ENCODE data around the gene KANK4. TPM values are rescaled to one million over a fixed set of nuclear protein-coding genes. Genes with fewer than 3 reads are reported as not detected.

The KANK4 gene
- total RNA-seq, 1 experiment from 2014 or later, result 21.5 TPM

DNA sequence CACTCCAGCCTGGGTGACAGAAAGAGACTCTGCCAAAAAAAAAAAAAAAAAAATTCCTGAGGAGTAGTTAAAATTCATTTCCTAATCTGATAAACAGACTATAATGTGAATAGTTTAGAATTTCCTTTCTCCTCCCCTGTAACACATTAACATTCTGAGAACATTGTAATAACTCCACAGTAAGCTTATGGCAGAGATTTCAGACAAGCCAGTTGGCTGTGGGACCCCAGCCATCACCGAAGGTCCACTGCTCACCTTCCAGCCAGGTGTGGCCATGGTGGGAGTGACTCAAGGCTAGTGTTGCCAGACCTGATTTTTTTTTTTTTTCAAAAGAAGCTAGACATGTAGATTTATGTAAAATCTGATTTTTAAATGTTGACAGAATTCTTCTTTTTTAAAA lies 11.8 kb downstream of the KANK4 start:
- ChIA-PET POLR2A (interaction anchor here (0.5 kb wide), 1 partner anchor 77 kb away, joined by 3 read pairs; no protein-coding TSS in a partner anchor), CTCF (interaction anchor here (0.6 kb wide), 1 partner anchor 79 kb away, joined by 4 read pairs; no protein-coding TSS in a partner anchor)
- Mint-ChIP-seq H3K4me1 (ENCODE audit: low read depth, unreplicated experiment) (peaks cover 24% of the 10 kb centered on the region), H3K9me3 (ENCODE audit: unreplicated experiment) (no peaks in the 10 kb centered on the region), H3K4me3 (ENCODE audit: unreplicated experiment) (no peak overlapping the region), H3K27me3 (ENCODE audit: insufficient read depth, unreplicated experiment) (no peaks in the 10 kb centered on the region), H3K36me3 (ENCODE audit: insufficient read depth, unreplicated experiment) (peaks cover 21% of the 10 kb centered on the region), H3K27ac (ENCODE audit: unreplicated experiment) (peak overlapping the region; percentile 72)
- Histone ChIP-seq H3K9me3 (no peaks in the 10 kb centered on the region), H3K4me3 (ENCODE audit: low read depth, low read length) (no peak overlapping the region), H3K4me1 (0 out of 2 replicates have a peak, but pooled peaks cover 3% of the 10 kb centered on the region), H3K27me3 (replicated peaks; ENCODE audit: control insufficient read depth, insufficient read depth, low read length) (no peaks in the 10 kb centered on the region), H3K36me3 (ENCODE audit: control insufficient read depth, insufficient read depth, low read length) (no peaks in the 10 kb centered on the region; the same call in 1 of the 2 replicates)
- intact Hi-C loops (cut with micrococcal nuclease; ENCODE audit: unreplicated experiment), result no loop called here
- TF ChIP-seq, protein P1, sequence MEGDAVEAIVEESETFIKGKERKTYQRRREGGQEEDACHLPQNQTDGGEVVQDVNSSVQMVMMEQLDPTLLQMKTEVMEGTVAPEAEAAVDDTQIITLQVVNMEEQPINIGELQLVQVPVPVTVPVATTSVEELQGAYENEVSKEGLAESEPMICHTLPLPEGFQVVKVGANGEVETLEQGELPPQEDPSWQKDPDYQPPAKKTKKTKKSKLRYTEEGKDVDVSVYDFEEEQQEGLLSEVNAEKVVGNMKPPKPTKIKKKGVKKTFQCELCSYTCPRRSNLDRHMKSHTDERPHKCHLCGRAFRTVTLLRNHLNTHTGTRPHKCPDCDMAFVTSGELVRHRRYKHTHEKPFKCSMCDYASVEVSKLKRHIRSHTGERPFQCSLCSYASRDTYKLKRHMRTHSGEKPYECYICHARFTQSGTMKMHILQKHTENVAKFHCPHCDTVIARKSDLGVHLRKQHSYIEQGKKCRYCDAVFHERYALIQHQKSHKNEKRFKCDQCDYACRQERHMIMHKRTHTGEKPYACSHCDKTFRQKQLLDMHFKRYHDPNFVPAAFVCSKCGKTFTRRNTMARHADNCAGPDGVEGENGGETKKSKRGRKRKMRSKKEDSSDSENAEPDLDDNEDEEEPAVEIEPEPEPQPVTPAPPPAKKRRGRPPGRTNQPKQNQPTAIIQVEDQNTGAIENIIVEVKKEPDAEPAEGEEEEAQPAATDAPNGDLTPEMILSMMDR (IDR thresholded peaks at IDR 0.05; ENCODE audit: insufficient read depth in 1 of 2, low read depth in 1 of 2, low read length in 1 of 2, severe bottlenecking in 1 of 2, unreplicated experiment in 1 of 2), result no peak
- no peak for DNase-seq
- BruUV-seq (replicated peaks), result no TSS peak

DNA sequence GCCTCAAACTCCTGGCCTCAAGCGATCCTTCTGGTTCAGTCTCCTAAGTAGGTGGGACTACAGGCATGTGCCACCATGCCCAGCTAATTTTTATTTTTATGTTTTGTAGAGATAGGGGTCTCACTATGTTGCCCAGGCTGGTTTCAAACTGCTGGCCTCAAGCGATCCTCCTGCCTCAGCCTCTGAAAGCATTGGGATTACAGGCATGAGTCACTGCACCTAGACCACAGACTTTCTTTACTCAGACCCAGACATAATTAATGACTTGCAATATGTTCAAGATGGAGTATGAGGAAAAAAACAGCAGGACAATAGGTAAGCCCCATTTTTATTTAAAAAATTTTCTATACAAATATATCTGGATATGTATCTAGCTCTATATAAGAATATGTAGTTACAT lies 13.2 kb downstream of the KANK4 start:
- Mint-ChIP-seq H3K4me1 (ENCODE audit: low read depth, unreplicated experiment) (peaks cover 21% of the 10 kb centered on the region), H3K9me3 (ENCODE audit: unreplicated experiment) (no peaks in the 10 kb centered on the region), H3K4me3 (ENCODE audit: unreplicated experiment) (no peak overlapping the region), H3K27me3 (ENCODE audit: insufficient read depth, unreplicated experiment) (no peaks in the 10 kb centered on the region), H3K27ac (ENCODE audit: unreplicated experiment) (no peak overlapping the region), H3K36me3 (ENCODE audit: insufficient read depth, unreplicated experiment) (peaks cover 21% of the 10 kb centered on the region)
- no peaks in the 10 kb centered on the region for H3K4me1 ChIP-seq
- no peaks in the 10 kb centered on the region; the same call in 1 of the 2 replicates for H3K36me3 ChIP-seq (ENCODE audit: control insufficient read depth, insufficient read depth, low read length)
- H3K27me3 ChIP-seq (replicated peaks; ENCODE audit: control insufficient read depth, insufficient read depth, low read length), result no peaks in the 10 kb centered on the region
- intact Hi-C loops (cut with micrococcal nuclease; ENCODE audit: unreplicated experiment), result no loop called here
- ChIA-PET POLR2A (no interaction called here), CTCF (no interaction called here)
- no peaks in the 10 kb centered on the region for H3K9me3 ChIP-seq
- TF ChIP-seq, protein P1 (IDR thresholded peaks at IDR 0.05; ENCODE audit: insufficient read depth in 1 of 2, low read depth in 1 of 2, low read length in 1 of 2, severe bottlenecking in 1 of 2, unreplicated experiment in 1 of 2), result no peak
- no peak for DNase-seq
- no peak overlapping the region for H3K4me3 ChIP-seq (ENCODE audit: low read depth, low read length)
- no TSS peak for BruUV-seq (replicated peaks)

DNA sequence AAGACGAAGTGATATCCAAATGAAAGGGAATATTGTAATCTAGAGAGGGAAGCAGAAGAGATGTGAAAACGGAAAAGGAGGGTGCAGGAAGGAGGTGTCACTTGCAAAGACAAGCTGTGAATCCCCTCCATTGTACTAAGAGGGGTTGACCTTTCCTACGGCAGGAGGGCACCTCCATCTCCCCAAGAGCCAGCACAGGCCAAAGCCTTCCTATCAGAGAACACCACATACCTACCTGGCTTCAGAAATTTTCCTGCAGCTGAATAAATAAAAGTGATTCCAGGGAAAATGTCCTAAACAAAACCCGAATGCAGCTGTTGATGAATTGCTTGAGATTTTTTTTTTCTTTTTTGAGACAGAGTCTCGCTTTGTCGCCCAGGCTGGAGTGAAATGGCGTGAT lies 14.3 kb downstream of the KANK4 start:
- peaks cover 16% of the 10 kb centered on the region for H3K4me1 Mint-ChIP-seq (ENCODE audit: low read depth, unreplicated experiment)
- TF ChIP-seq, protein P1 (IDR thresholded peaks at IDR 0.05; ENCODE audit: insufficient read depth in 1 of 2, low read depth in 1 of 2, low read length in 1 of 2, severe bottlenecking in 1 of 2, unreplicated experiment in 1 of 2), result no peak
- ChIA-PET POLR2A (no interaction called here), CTCF (no interaction called here)
- no peaks in the 10 kb centered on the region for H3K4me1 ChIP-seq
- no peaks in the 10 kb centered on the region for H3K27me3 Mint-ChIP-seq (ENCODE audit: insufficient read depth, unreplicated experiment)
- no peaks in the 10 kb centered on the region for H3K9me3 ChIP-seq
- BruUV-seq (replicated peaks), result no TSS peak
- H3K27ac Mint-ChIP-seq (ENCODE audit: unreplicated experiment), result no peak overlapping the region
- H3K36me3 Mint-ChIP-seq (ENCODE audit: insufficient read depth, unreplicated experiment), result peaks cover 18% of the 10 kb centered on the region
- no peaks in the 10 kb centered on the region for H3K36me3 ChIP-seq (ENCODE audit: control insufficient read depth, insufficient read depth, low read length)
- intact Hi-C loops (cut with micrococcal nuclease; ENCODE audit: unreplicated experiment), result no loop called here
- DNase-seq, result no peak
- H3K4me3 Mint-ChIP-seq (ENCODE audit: unreplicated experiment), result no peak overlapping the region
- H3K27me3 ChIP-seq (replicated peaks; ENCODE audit: control insufficient read depth, insufficient read depth, low read length), result no peaks in the 10 kb centered on the region
- H3K9me3 Mint-ChIP-seq (ENCODE audit: unreplicated experiment), result no peaks in the 10 kb centered on the region
- no peak overlapping the region for H3K4me3 ChIP-seq (ENCODE audit: low read depth, low read length)
